SK-N-SH (cell line): Measurements from ENCODE around the gene F2RL3.

Experiments used
- CTCF ChIP-seq: fragments of 200-600 bp; sonication (generic); IDR thresholded peaks from 2 replicates; pipeline ENCODE4 v1.6.1; 2017; ENCODE audit warnings: antibody characterized with exemption, mild to moderate bottlenecking, moderate library complexity
- JUND ChIP-seq: IDR thresholded peaks from 2 replicates; pipeline ENCODE4 v1.4.0; 2012

GRCh38 chr19:16877581-16877980 lies 11.2 kb upstream of the F2RL3 start:
- TF ChIP-seq CTCF, result no peak
- TF ChIP-seq JUND, result no peak
